ENCODE data around the gene TRMT6. TPM values are rescaled to one million over a fixed set of nuclear protein-coding genes. Genes with fewer than 3 reads are reported as not detected.

The TRMT6 gene
- total and polyA plus RNA-seq, 12 donors: 3.7 to 12.8 (median 9.2) TPM

GRCh38 chr20:5895626-5896025, 54.7 kb downstream of the TRMT6 start:
- no peak for TF ChIP-seq CTCF (IDR thresholded peaks at IDR 0.05)
- ATAC-seq: no peak

GRCh38 chr20:5893621-5894020, 56.7 kb downstream of the TRMT6 start:
- H3K9me3 ChIP-seq: no peaks in the 10 kb centered on the region
- DNase-seq: no peak
- H3K4me1 ChIP-seq: peaks cover 0 to 4% (median 0%) of the 10 kb centered on the region in 9 donors
- intact Hi-C loops (cut with DNase I): loop anchor here in 1 of 10 donors (2.0 kb wide), 1 partner anchor 13 kb away; no protein-coding TSS in a partner anchor
- H3K27me3 ChIP-seq: peaks cover 0 to 6% (median 0%) of the 10 kb centered on the region in 7 donors
- no peak overlapping the region for H3K27ac ChIP-seq
- no peaks in the 10 kb centered on the region for H3K36me3 ChIP-seq
- no peak overlapping the region for H3K4me3 ChIP-seq
- WGBS, 2 donors: 81 to 83% methylated on average over 2 of the region's 2 CpGs
- TF ChIP-seq CTCF (IDR thresholded peaks at IDR 0.05): no peak
- ATAC-seq: no peak

More at GRCh38 chr20:5895626-5896025, 54.7 kb downstream of the TRMT6 start:
- Histone ChIP-seq H3K9me3 (no peaks in the 10 kb centered on the region), H3K36me3 (no peaks in the 10 kb centered on the region), H3K27me3 (peaks cover 0 to 6% (median 0%) of the 10 kb centered on the region in 7 donors), H3K4me1 (peaks cover 0 to 4% (median 0%) of the 10 kb centered on the region in 9 donors), H3K27ac (no peak overlapping the region), H3K4me3 (no peak overlapping the region)
- 80 to 82% methylated on average over 2 of the region's 2 CpGs for WGBS, 2 donors
- DNase-seq: no peak
- intact Hi-C loops (cut with DNase I): no loop called here

- 33 to 41% methylated on average over 3 of the region's 3 CpGs for WGBS, 2 donors
- Histone ChIP-seq H3K27ac (no peak overlapping the region), H3K36me3 (no peaks in the 10 kb centered on the region), H3K4me1 (peaks cover 0 to 4% (median 0%) of the 10 kb centered on the region in 9 donors), H3K4me3 (no peak overlapping the region), H3K9me3 (no peaks in the 10 kb centered on the region), H3K27me3 (peaks cover 0 to 6% (median 0%) of the 10 kb centered on the region in 7 donors)
- ATAC-seq (no peak), DNase-seq (no peak)
- intact Hi-C loops (cut with DNase I): loop anchor here in 1 of 10 donors (2.0 kb wide), 1 partner anchor 14 kb away; no protein-coding TSS in a partner anchor
- no peak for TF ChIP-seq CTCF (IDR thresholded peaks at IDR 0.05)
These were observed 57.3 kb downstream of the TRMT6 start for GRCh38 chr20:5893052-5893451.

GRCh38 chr20:5890773-5891441, 59.4 kb downstream of the TRMT6 start:
- WGBS, 2 donors: 60 to 71% methylated on average over 10 of the region's 10 CpGs
- H3K27ac ChIP-seq: no peak overlapping the region
- ATAC-seq: no peak

More at GRCh38 chr20:5890773-5891441, 59.4 kb downstream of the TRMT6 start:
- Histone ChIP-seq H3K4me3 (no peak overlapping the region), H3K36me3 (no peaks in the 10 kb centered on the region), H3K4me1 (peaks cover 0 to 14% (median 0%) of the 10 kb centered on the region in 9 donors), H3K27me3 (no peaks in the 10 kb centered on the region), H3K9me3 (no peaks in the 10 kb centered on the region)
- DNase-seq: no peak
- TF ChIP-seq CTCF (IDR thresholded peaks at IDR 0.05): no peak
- intact Hi-C loops (cut with DNase I): no loop called here
